ENCODE data around the gene SPPL2B.

GRCh38 chr19:2318923-2319322 lies 9.6 kb upstream of the SPPL2B start:
- no peak for TF ChIP-seq POLR2AphosphoS5 (IDR thresholded peaks at IDR 0.05; ENCODE audit: low read depth)
- no peak for TF ChIP-seq JUNB (IDR thresholded peaks at IDR 0.05; ENCODE audit: unreplicated experiment)
- TF ChIP-seq CTCF (conservative IDR thresholded peaks at IDR 0.05; ENCODE audit: low read depth in 2 of 2), result no peak
- TF ChIP-seq EZH2 (IDR thresholded peaks at IDR 0.05; ENCODE audit: low read depth, unreplicated experiment), result no peak
